ENCODE results near the gene CLSTN2. TPM values are rescaled to one million over a fixed set of nuclear protein-coding genes. Genes with fewer than 3 reads are reported as not detected.

CLSTN2 gene
- polyA plus RNA-seq, 3 donors, result not detected

DNA sequence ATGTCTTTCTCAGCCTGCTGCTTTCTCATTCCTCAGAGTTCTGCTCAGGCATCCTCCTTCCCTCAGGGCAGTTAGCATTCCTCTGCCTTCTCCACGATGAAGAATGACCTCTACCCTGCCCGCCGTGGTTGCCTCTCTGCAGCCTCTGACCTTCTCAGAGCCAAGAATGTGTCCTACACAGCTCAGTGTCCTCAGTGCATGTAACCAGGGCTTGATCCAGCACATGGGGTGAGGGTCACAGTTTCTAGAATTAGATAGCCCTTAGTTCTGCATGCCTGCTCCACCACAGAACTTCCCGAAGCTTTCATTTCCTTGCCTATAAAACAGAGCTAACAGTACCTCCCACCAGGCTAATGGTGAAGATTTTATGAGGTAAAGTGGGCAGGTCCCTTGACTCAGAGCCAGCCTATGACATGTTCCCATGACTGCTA lies 182.1 kb downstream of the CLSTN2 start:
- TF ChIP-seq, protein P1, sequence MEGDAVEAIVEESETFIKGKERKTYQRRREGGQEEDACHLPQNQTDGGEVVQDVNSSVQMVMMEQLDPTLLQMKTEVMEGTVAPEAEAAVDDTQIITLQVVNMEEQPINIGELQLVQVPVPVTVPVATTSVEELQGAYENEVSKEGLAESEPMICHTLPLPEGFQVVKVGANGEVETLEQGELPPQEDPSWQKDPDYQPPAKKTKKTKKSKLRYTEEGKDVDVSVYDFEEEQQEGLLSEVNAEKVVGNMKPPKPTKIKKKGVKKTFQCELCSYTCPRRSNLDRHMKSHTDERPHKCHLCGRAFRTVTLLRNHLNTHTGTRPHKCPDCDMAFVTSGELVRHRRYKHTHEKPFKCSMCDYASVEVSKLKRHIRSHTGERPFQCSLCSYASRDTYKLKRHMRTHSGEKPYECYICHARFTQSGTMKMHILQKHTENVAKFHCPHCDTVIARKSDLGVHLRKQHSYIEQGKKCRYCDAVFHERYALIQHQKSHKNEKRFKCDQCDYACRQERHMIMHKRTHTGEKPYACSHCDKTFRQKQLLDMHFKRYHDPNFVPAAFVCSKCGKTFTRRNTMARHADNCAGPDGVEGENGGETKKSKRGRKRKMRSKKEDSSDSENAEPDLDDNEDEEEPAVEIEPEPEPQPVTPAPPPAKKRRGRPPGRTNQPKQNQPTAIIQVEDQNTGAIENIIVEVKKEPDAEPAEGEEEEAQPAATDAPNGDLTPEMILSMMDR (IDR thresholded peaks at IDR 0.05), result no peak
- no peak overlapping the region for H3K4me2 ChIP-seq (replicated peaks; ENCODE audit: extremely low read depth, low read length, poor library complexity, severe bottlenecking)
- no peaks in the 10 kb centered on the region for H3K4me1 ChIP-seq (ENCODE audit: control insufficient read depth in 1 of 2, insufficient read depth in 2 of 2, low read length in 2 of 2)
- no peaks in the 10 kb centered on the region for H4K20me1 ChIP-seq (ENCODE audit: insufficient read depth, low read length)
- no peak overlapping the region for H3K9ac ChIP-seq (ENCODE audit: insufficient read depth, low read length, poor library complexity, severe bottlenecking)
- H3K9me3 ChIP-seq (replicated peaks in 1 of 2; ENCODE audit: control insufficient read depth in 1 of 2, insufficient read depth in 1 of 2, low read length in 2 of 2), result no peaks in the 10 kb centered on the region
- intact Hi-C loops (cut with micrococcal nuclease), result no loop called here
- Mint-ChIP-seq H3K27me3 (ENCODE audit: low read depth in 3 of 3) (peaks cover 0 to 5% (median 0%) of the 10 kb centered on the region in 3 donors), H3K9me3 (peaks cover 0 to 2% (median 0%) of the 10 kb centered on the region in 7 donors), H3K4me3 (no peak overlapping the region), H3K36me3 (no peaks in the 10 kb centered on the region), H3K4me1 (no peaks in the 10 kb centered on the region), H3K27ac (no peak overlapping the region)
- 78% methylated on average over 3 of the region's 4 CpGs for WGBS (ENCODE audit: insufficient coverage)
- no peak for DNase-seq
- no peak overlapping the region for H3K27ac ChIP-seq (ENCODE audit: low read depth in 1 of 2, low read length in 2 of 2)
- no peak overlapping the region for H3K4me3 ChIP-seq (replicated peaks in 1 of 3; ENCODE audit: low read depth in 2 of 3, low read length in 3 of 3)
- H2AFZ ChIP-seq (ENCODE audit: insufficient read depth, low read depth, low read length, poor library complexity, severe bottlenecking), result no peak overlapping the region
- H3K27me3 ChIP-seq (ENCODE audit: control insufficient read depth in 2 of 2, insufficient read depth in 2 of 2, low read length in 2 of 2), result no peaks in the 10 kb centered on the region
- H3K79me2 ChIP-seq (ENCODE audit: insufficient read depth, low read length), result no peaks in the 10 kb centered on the region
- no peaks in the 10 kb centered on the region for H3K36me3 ChIP-seq (replicated peaks in 1 of 2; ENCODE audit: control insufficient read depth in 1 of 2, insufficient read depth in 2 of 2, low read length in 2 of 2)

DNA sequence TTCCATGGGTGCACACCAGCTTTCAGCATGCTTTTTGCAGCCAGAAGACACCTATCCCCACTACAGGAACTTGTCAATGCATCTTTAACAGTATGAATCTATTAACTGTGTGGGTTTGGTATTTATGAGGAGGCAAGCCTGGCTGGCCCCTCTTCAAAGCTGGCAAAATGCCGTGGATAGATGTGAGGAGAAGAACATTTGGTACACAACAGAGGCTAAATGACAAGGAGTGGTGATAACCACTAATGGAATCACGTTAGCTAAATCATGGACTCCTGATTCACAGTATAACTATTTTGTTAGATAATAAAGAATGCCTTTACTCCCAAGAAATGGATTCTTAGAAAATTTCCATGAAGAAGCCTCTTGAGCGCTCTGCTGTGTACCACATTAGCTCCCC lies 187.2 kb downstream of the CLSTN2 start:
- TF ChIP-seq, protein P1 (IDR thresholded peaks at IDR 0.05), result no peak
- WGBS (ENCODE audit: insufficient coverage), result 48% methylated on average over 2 of the region's 3 CpGs
- Histone ChIP-seq H2AFZ (ENCODE audit: insufficient read depth, low read depth, low read length, poor library complexity, severe bottlenecking) (no peak overlapping the region), H3K4me3 (replicated peaks in 1 of 3; ENCODE audit: low read depth in 2 of 3, low read length in 3 of 3) (no peak overlapping the region), H4K20me1 (ENCODE audit: insufficient read depth, low read length) (no peaks in the 10 kb centered on the region), H3K27me3 (ENCODE audit: control insufficient read depth in 2 of 2, insufficient read depth in 2 of 2, low read length in 2 of 2) (no peaks in the 10 kb centered on the region), H3K9me3 (replicated peaks in 1 of 2; ENCODE audit: control insufficient read depth in 1 of 2, insufficient read depth in 1 of 2, low read length in 2 of 2) (no peaks in the 10 kb centered on the region), H3K79me2 (ENCODE audit: insufficient read depth, low read length) (no peaks in the 10 kb centered on the region), H3K36me3 (replicated peaks in 1 of 2; ENCODE audit: control insufficient read depth in 1 of 2, insufficient read depth in 2 of 2, low read length in 2 of 2) (no peaks in the 10 kb centered on the region), H3K9ac (ENCODE audit: insufficient read depth, low read length, poor library complexity, severe bottlenecking) (no peak overlapping the region), H3K4me2 (replicated peaks; ENCODE audit: extremely low read depth, low read length, poor library complexity, severe bottlenecking) (no peak overlapping the region), H3K4me1 (ENCODE audit: control insufficient read depth in 1 of 2, insufficient read depth in 2 of 2, low read length in 2 of 2) (no peaks in the 10 kb centered on the region), H3K27ac (ENCODE audit: low read depth in 1 of 2, low read length in 2 of 2) (no peak overlapping the region)
- Mint-ChIP-seq H3K4me3 (no peak overlapping the region), H3K27ac (no peak overlapping the region), H3K4me1 (no peaks in the 10 kb centered on the region), H3K36me3 (no peaks in the 10 kb centered on the region), H3K9me3 (peaks cover 0 to 2% (median 0%) of the 10 kb centered on the region in 7 donors), H3K27me3 (ENCODE audit: low read depth in 3 of 3) (peaks cover 0 to 1% (median 0%) of the 10 kb centered on the region in 3 donors)
- intact Hi-C loops (cut with micrococcal nuclease), result no loop called here
- DNase-seq, result no peak
